Hindlimb muscle (tissue), 1 donor: ENCODE data around the gene TPSG1. TPM values are rescaled to one million over a fixed set of nuclear protein-coding genes. Genes with fewer than 3 reads are reported as not detected.
"Not testable (repeated sequence)": the region's sequence is repeated elsewhere in the genome, so short reads cannot be mapped to it uniquely, and the experiment has no call there.

ENCODE experiments used
- DNase-seq: peaks from one replicate; pipeline ENCODE4 v3.0.0-alpha.2; 2013
- polyA plus RNA-seq: library from polyadenylated mRNA; unstranded; fragments of 120-200 nt; gene quantifications from one replicate; pipeline ENCODE4 v1.2.1, GENCODE V29; 2013; ENCODE audit not compliant: insufficient read length

Gene TPSG1
- polyA plus RNA-seq, 1 donor = 1.5 TPM

- DNase-seq = not testable (repeated sequence)
Observed at GRCh38 chr16:1230471-1231212, 5.6 kb upstream of the TPSG1 start.

GRCh38 chr16:1230084-1230470 lies 5.0 kb upstream of the TPSG1 start, which contains the start of gene TPSB2:
Gene TPSB2, minus strand, starts transcription at chr16:1230184. Its CDS starts 233 bp downstream, at chr16:1229951.
- not testable (repeated sequence) for DNase-seq

- not testable (repeated sequence) for DNase-seq
Observed at GRCh38 chr16:1229476-1229875, 4.4 kb upstream of the TPSG1 start.

DNA sequence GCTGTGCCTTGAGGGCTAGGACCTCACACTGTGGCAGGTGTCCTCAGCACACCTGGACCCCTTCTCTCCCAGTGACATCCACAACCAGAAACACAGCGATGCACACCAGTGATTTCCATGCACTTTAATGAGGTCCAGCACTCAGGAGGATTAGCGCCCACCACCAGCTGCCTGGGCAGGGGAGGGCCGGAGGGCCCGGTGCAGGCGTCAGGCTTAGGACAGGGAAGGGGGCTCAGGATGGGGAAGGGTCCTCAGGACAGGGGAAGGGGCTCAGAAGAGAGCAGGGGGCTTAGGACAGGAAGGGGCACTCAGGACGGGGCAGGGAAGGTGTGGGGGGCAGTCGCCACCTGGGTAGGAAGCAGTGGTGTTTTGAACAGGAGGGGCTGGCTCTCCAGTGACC lies 3.2 kb upstream of the TPSG1 start:
- not testable (repeated sequence) for DNase-seq

DNA sequence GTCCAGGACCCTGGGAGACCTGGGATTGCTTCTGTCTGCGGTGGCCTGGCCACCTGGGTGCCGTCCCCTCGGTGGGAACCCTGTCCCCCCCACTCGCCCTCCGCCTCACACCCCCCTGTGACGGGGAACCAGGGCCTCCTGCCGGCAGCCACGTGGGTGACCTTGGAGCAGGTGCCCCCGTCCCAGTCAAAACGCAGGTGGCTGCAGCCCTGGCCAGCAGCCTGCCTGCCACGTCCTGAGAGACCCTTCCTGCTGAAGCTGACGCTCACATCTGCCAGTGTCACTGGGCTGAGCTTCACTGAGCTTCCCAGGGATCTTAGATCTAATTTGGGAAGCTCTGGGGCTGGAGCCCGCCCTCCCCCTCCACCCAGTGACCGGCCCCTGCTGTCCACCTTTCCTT lies 1.6 kb upstream of the TPSG1 start:
- DNase-seq = not testable (repeated sequence)

DNA sequence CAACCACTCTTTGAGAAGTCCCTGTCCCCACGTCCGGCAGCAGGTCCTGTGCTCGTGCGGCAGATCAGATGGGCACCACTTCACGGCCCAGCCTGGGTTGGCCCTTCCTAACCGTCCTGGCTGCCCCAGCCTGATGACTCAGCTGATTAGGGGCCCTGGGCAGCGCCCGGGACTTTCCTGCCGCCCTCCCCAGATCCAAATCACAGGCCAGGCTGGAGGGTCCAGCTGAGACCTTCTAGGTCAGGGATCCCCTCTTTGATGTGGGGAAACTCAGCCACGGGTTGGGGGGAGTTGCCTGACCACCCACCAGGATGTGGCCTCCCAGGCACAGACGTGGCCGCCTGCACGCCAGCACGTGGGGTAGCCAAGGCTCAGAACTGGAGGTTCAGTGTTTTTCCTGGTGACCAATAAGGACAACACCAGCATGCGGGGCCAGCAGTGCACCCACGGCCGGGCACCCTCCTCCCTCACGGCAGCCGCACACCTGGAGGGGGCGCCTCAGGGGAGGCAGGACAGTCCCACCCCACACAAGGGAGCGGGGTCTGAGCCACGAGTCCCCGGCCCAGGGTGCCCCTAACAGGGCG lies 752 bp upstream of the TPSG1 start:
- not testable (repeated sequence) for DNase-seq

DNA sequence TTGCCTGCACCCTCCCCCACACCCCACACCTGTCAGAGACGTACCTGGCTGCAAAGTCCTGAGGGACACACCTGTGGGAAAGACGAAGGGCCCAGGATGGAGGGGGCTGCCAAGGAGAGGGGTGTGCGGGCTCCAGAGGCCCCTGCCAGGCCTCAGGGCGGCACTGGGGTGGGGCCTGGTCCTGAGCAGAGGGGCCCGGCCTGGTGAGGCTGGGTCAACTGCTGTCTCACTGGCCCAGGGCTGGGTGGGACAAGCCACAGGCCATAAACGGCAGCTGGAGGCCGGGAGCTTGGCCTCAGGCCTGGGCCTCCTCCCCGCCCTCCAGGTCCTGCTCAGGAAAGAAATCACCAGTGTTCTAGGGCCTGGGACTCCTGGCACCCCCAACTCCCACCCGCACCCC lies 510 bp downstream of the TPSG1 start:
- DNase-seq = no peak

DNA sequence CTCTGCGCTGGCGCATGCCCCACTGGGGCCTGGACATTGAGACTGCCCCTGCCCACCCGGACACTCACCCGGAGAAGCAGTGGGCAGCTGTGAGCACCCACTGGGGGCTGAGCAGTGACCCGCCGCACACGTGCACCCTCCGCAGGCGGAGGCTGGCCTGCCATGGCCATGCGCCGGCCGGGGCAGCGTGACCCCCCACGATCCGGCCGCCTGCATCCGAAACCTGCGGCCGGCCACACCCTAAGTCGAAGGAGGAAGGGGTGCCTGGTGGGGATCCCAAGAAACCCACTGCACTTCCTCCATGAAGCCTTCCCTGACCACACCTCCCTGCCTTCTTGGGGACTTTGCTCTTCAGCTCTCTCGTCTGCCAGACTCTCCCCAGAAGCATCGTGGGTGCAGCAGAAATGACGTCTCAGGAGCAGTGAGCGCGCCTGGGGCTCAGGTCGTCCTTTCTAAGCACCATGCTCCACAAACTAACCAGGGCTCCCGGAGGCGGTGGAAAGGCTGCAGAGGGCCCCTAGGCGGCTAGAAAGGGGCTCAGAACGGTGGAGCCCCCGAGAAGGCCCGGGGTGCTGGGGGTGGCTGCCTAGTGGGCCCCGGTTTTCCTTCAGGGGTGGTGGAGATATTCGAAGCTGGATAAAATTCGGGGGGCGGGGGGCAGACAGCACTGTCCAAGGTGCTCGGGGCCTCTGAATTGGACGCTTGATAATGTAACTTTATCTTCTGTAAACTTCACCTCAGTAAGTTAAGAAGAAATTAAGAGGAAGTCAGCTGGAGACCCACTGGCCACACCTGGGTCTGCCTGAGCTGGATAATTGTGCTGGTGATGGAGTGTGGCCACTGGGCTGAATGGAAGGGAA lies 1.5 kb downstream of the TPSG1 start:
- no peak for DNase-seq

- no peak for DNase-seq
Observed at GRCh38 chr16:1222553-1223354, 2.3 kb downstream of the TPSG1 start.

GRCh38 chr16:1221628-1222552 lies 3.2 kb downstream of the TPSG1 start:
- no peak for DNase-seq

- no peak for DNase-seq
Observed at GRCh38 chr16:1220841-1221627, 4.0 kb downstream of the TPSG1 start.

- DNase-seq = no peak
Observed at GRCh38 chr16:1220098-1220728, 4.9 kb downstream of the TPSG1 start.

- no peak for DNase-seq
Observed at GRCh38 chr16:1218930-1219611, 6.0 kb downstream of the TPSG1 start.

DNA sequence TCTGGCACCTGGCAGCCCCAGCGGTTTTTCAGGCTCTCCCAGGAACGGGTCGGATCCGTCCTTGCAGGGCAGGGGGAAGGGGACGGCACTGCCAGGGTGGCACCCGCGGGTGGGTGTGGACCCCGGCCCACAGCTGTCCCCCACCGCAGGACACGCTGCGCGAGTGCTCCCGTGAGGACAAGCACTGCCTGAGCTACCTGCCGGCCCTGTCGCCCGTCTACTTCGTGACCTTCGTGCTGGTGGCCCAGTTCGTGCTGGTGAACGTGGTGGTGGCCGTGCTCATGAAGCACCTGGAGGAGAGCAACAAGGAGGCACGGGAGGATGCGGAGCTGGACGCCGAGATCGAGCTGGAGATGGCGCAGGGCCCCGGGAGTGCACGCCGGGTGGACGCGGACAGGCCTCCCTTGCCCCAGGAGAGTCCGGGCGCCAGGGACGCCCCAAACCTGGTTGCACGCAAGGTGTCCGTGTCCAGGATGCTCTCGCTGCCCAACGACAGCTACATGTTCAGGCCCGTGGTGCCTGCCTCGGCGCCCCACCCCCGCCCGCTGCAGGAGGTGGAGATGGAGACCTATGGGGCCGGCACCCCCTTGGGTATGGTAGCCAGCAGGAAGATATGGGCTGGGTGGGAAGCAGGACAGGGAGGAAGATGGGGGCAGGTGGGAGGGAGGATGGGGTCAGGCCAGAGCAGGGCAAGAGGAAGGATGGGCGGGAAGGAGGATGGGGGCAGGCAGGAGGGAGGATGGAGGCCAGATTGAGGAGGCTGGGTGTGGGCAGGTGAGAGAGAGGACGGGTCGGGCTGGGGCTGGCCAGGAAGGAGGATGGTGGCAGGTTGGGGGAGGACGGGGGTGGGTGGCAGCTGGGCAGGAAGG lies 6.8 kb downstream of the TPSG1 start:
- DNase-seq = no peak

DNA sequence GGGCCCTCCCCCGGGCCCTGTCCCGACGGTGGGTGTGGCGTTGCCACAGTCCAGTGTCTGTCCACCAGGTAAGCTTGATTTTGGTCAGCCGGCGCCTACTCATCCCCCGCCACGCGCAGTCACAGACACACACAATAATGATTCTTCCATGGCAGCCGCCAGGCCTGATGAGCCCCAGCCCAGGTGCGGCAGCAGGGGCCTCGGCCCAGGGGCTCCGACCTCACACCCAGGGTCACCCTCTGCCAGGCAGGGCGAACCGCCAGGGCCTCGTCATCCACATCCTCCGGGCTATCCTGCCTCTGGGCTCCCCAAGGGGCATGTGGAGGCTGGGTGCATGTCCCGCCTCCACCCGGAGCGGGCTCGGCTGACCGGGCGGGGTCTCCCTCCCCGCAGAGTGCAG lies 7.5 kb downstream of the TPSG1 start:
- DNase-seq = no peak

DNA sequence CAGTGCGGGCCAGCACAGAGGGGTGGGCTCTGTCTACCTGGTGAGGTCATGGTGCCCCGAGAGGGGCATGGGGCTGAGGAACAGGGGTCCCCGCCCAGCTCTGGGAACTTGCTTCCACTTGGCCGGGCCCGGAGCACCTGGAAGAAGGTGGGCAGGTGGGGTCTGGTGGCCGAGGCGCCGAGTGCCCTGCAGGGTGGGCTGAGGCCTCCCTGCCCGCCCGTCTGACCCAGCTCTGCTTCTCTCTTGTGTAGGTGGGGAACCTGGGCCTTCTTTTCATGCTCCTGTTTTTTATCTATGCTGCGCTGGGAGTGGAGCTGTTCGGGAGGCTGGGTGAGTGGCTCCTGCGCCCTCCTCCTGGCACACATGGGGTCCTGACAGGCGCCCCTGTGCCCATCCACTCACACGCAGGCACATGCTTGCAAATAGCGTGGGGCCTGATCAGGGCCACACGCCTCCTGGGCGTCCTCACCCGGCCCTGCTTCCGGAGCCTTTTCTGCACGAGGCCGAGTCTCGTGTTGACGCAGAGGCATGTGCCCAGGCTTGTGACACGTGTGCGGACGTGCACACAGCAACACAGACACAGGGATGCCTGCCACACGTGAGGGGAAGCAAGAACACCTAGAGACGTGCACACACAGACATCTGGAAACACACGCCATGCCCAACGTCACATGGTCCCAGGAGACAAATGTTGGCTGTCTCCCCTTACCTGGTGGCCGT lies 8.2 kb downstream of the TPSG1 start:
- DNase-seq = no peak

- DNase-seq = no peak
Observed at GRCh38 chr16:1216296-1216619, 8.8 kb downstream of the TPSG1 start.
